Skeletal muscle satellite cell (primary cell): ENCODE results near the gene B3GALNT2. TPM values are rescaled to one million over a fixed set of nuclear protein-coding genes. Genes with fewer than 3 reads are reported as not detected.

Experiments used
- H3K27me3 ChIP-seq: 2 replicates; pipeline ENCODE4 v1.7.0; 2013; ENCODE audit warnings: low read length; ENCODE audit not compliant: control insufficient read depth, insufficient read depth
- H3K36me3 ChIP-seq: 2 replicates; pipeline ENCODE4 v1.7.0; 2013; ENCODE audit warnings: mild to moderate bottlenecking, control low read depth, low read length; ENCODE audit not compliant: insufficient read depth
- H3K4me1 ChIP-seq: 2 replicates; pipeline ENCODE4 v1.7.0; 2013; ENCODE audit warnings: low read length; ENCODE audit not compliant: control insufficient read depth, insufficient read depth
- H3K4me2 ChIP-seq: 2 replicates; pipeline ENCODE4 v1.7.0; 2013; ENCODE audit warnings: mild to moderate bottlenecking, low read length
- H3K4me3 ChIP-seq: 2 replicates; pipeline ENCODE4 v1.7.0; 2013; ENCODE audit warnings: low read length
- H3K9ac ChIP-seq: 2 replicates; pipeline ENCODE4 v1.7.0; 2013; ENCODE audit warnings: mild to moderate bottlenecking, low read depth, low read length, moderate library complexity
- H3K9me3 ChIP-seq: replicated peaks from 2 replicates; pipeline ENCODE4 v1.7.0; 2013; ENCODE audit warnings: mild to moderate bottlenecking, control low read depth, low read length
- small RNA-seq: library from RNA; depleted of rRNA; stranded (forward); fragments of <200 nt; gene quantifications from one replicate; pipeline ENCODE3, GENCODE V24; 2012

B3GALNT2 gene

DNA sequence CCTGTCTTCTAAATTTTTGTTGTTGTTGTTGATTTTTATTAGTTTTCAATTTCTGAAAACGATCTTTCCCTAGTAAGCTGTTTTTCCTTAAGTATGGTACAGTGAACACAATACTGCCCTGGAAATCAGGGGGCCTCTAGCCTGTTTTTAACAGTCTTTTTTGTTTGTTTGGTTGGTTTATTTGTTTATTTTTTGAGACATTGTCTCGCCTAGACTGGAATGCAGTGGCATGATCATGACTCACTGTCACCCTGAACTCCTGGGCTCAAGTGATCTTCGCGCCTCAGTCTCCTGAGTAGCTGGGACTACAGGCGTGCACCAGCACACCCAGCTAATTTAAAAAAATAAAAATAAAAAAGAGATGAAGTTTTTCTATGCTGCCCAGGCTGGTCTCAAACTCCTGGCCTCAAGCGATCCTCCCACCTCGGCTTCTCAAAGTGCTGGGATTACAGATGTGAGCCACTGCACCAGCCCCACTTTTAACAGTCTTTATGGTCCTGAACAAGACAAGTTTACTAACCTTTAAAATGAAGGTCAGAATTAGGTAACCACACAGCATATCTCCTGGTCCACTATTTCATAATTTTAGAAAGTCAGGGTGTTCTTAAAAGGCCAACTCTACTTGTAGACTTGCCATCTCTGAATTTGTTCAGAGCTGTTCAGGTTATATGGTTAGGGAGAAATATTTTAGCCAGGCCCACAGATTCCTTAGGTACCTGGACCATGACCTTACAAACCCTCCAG, 101.6 kb downstream of the B3GALNT2 start:
- Histone ChIP-seq H3K4me3 (no peak overlapping the region), H3K9ac (no peak overlapping the region), H3K9me3 (no peaks in the 10 kb centered on the region), H3K36me3 (no peaks in the 10 kb centered on the region), H3K27me3 (no peaks in the 10 kb centered on the region), H3K4me2 (no peak overlapping the region), H3K4me1 (peaks cover 3% of the 10 kb centered on the region)

DNA sequence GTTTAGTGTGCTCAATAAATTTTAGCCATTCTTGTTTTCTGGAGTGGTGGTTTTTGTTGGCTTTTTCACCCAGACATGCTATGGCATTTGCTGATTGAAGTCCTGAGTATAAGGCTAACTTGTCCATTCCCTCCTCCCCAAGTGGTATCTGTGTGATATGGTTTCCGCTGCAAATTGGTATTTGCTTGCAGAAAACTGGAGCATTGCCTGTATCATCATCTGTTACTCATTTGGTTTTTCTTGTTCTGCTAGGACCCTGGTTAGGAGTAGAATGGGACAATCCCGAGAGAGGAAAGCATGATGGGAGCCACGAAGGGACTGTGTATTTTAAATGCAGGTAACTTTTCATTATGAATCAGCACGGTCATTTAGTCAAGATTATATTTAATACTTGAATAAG, 103.0 kb downstream of the B3GALNT2 start:
- no peak overlapping the region for H3K4me2 ChIP-seq
- H3K9me3 ChIP-seq = no peaks in the 10 kb centered on the region
- H3K36me3 ChIP-seq = no peaks in the 10 kb centered on the region
- no peak overlapping the region for H3K4me3 ChIP-seq
- H3K4me1 ChIP-seq = peaks cover 5% of the 10 kb centered on the region
- H3K9ac ChIP-seq = no peak overlapping the region
- H3K27me3 ChIP-seq = no peaks in the 10 kb centered on the region

Small RNAs within 50 kb of the gene (small RNA-seq; reads per million reads assigned to genes)
- gene MTCO3P46 (not detected), gene MTND4LP21 (not detected), gene RPS21P1 (not detected)
